GM21737 (cell line): ENCODE data around the gene IFIT1B.
A peak's percentile ranks its signal among the peaks of the same experiment; 100 is the strongest.
"Not testable (repeated sequence)": the region's sequence is repeated elsewhere in the genome, so short reads cannot be mapped to it uniquely, and the experiment has no call there.

Experiments
- ATAC-seq: cut with Tn5 transposase; IDR thresholded peaks from one replicate; pipeline ENCODE4 v1.9.1; 2021; ENCODE audit warnings: mild to moderate bottlenecking, moderate library complexity; ENCODE audit not compliant: unreplicated experiment

Gene IFIT1B

GRCh38 chr10:89377705-89378637, at the start of gene IFIT1B:
IFIT1B (plus strand) TSS chr10:89378056; CDS start chr10:89378136, 80 bp downstream.
- ATAC-seq = no peak

GRCh38 chr10:89329151-89329550, 48.7 kb upstream of the IFIT1B start:
- no peak for ATAC-seq

- ATAC-seq = not testable (repeated sequence)
Measured at GRCh38 chr10:89330014-89330413, 47.8 kb upstream of the IFIT1B start.

- no peak for ATAC-seq
Measured at GRCh38 chr10:89330537-89331212, 47.2 kb upstream of the IFIT1B start.

DNA sequence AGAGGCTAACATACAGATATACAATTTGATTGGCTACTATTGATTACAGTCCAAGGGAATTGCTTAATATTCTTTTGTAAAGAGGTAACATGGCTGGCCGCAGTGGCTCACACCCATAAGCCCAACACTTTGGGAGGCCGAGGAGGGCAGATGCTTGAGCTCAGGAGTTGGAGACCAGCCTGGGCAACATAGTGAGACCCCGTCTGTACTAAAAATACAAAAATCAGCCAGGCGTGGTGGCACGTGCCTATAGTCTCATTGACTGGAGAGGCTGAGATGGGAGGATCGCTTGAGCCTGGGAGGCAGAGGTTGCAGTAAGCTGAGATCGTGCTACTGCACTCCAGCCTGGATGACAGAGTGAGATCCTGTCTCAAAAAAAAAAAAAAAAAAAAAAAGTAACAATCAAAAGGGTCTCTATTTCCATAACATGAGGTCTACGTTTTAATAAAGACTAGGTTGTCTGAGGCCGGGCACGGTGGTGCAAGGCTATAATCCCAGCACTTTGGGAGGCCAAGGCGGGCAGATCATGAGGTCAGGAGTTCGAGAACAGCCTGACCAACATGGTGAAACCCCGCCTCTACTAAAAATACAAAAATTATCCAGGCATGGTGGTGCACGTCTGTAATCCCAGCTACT, 46.3 kb upstream of the IFIT1B start:
- not testable (repeated sequence) for ATAC-seq

DNA sequence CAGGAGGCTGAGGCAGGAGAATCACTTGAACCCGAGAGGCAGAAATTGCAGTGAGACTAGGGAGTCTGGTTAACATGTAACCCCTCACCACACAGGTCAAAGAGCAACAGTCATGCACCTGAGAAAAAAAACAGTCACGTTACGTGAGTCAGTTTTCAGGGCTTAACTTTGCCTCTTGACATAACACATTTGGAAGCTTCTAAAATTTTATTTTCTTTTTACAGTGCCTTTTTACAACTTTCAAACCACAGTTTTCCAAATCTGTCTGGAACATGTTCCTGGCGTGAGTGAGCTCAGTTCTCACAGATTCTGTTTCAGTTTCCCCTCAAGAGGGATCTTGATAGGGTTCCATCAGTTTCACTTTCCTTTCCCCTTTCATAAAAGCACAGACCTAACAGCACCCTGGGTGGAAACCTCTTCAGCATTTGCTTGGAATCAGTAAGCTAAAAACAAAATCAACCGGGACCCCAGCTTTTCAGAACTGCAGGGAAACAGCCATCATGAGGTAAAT, 45.7 kb upstream of the IFIT1B start:
- peak; percentile 45 for ATAC-seq

DNA sequence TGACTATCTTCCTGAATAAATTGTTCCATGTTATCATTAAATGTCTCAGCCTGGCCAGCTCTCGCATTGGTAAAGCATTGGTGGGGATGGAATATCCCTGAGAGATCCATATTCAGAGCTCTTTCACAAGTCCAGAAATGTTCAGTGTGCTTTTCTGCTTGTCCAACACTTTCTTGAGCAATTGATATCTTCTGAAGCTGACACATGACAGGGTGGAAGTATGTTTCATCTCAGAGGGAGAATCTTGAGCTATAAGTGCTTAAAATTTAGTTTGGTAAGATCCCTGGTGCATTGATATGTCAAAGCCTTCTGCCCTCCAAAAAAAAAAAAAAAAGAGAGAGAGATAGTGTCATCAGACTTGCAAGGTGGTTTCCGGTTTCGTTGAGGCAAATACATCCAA, 42.6 kb upstream of the IFIT1B start:
- no peak for ATAC-seq

GRCh38 chr10:89336241-89336640, 41.6 kb upstream of the IFIT1B start:
- no peak for ATAC-seq

- no peak for ATAC-seq
Measured at GRCh38 chr10:89337484-89337883, 40.4 kb upstream of the IFIT1B start.

GRCh38 chr10:89338713-89339112, 39.1 kb upstream of the IFIT1B start:
- ATAC-seq = no peak

GRCh38 chr10:89339875-89340274, 38.0 kb upstream of the IFIT1B start:
- ATAC-seq = no peak

DNA sequence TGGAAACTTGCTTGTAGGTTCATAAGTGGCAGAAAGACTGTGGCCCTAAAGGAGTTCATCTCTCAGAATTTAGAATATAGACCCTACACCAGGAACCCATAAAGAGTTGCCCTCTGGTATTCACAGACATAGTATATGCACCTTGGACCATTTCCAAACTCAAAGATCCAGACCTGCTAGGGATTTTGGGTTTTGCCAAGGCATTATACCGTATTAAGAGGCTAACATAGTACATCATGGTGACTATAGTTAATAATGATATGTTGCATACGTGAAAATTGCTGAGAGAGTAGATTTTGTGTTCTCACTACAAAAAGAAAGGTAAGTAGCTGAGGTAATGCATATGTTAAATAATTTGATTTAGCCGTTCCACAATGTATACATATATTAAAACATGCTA, 36.2 kb upstream of the IFIT1B start:
- ATAC-seq = no peak

DNA sequence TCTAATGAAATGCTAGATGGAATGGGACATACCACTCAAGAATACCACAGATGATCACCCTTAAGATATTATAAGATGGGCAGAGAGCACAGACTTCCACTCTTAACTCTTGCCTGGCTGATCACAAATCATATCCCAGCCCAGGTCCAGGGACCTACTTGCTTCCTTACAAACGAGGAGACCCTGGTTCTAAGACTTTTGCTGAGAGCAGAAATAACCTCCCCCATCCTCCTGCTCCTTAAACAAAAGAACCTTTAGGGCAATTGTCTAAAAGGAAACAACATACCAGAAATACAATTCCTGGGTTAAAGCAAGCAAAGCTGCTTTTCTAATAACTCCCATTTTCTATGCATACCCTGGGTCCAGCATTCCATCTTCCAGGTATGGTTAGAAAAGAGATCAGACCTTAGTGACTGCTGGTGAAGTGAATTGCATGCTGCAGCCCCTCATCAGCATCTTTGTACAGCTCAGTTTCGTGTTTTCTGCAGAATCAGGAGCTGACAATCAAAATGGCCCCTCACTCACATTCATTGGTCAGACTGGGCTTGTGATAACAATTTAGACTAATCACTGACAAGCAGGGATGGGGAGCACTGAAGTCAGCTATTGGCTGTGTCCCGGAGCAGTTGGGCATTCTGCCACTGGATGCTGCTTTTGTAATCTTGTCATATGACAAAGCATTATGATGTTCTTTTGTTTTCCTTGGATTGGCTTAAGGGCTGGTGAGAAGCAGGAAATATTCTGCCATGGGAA, 35.5 kb upstream of the IFIT1B start:
- ATAC-seq = no peak

GRCh38 chr10:89343089-89343767, 34.6 kb upstream of the IFIT1B start:
- ATAC-seq = no peak

DNA sequence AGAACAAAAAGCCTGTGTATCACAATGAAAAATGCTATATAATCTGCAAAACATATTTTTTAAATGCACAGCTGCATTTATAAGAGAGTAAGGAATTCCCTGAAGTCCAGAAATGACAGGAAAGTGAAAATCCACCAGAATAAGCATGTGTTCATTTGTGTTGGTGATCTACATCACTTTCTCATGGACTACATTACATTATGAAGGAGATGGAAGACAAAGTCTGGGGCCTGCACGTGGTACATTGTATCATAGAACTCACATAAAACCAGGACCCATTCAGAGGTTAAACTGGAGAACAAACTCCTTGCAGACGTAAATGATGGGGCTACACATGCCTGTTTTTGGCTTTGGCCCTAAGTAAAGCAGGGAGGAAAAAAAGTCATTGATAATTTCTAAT, 33.7 kb upstream of the IFIT1B start:
- ATAC-seq = no peak

DNA sequence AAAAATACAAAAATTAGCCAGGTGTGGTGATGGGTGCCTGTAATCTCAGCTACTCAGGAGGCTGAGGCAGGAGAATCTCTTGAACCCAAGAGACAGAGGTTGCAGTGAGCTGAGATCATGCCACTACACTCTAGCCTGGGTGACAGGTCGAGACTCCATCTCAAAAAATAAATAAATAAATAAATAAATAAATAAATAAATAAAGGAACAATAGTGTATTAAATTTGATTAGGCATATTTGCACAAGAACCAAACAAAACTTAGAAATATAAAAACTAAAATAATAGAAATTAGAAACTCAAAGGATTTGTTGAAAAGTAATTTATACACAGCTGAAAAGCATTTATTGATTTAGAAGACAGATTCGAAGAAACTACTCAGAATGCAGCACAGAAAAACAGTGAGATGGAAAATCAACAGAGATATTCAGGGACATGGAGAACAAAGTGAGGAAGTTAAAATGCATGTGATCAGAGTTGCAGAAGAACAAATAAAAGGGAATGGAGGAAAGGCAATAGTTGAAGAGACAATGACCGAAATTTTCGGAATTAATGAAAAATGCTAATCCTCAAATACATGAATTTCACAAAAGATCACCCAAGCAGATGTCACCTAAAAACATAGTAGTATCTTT, 32.4 kb upstream of the IFIT1B start:
- no peak for ATAC-seq

DNA sequence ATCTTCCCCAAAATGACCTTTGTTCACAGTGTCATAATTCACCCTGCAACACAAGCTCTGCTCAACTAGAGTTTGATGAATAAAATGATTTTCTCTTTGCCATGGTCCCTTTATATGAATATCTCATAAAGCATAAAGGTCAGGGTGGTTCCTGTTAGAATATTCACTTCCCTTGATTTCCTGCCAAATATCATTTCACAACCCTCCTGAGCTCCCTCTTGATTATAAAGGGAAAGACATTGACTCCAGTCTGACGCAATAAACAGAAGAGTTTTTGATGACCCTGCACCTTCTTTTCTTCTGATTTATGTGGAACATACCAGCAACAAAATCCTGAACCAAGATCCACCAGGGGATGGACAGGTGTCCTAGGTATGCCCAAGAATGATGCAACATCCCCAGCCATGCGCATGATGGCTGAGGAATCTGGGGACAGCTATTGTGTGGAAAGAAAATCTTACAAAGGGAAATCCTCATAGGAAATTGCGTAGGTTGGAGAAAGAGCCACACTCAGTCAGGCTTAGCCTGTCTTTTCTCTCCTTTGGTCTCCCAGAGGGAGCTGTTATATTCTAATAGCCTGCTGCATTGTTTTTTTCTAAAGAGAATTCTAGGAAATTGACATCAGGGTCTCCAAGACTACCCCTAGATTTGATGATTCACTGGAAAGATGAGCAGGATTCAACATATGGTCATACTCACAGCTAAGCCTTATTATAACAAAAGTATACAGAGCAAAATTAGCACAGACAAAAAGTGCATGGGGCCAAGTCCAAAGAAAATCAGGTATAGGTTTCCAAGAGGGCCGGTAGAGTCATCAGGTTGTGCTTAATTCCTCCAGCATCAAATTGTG, 31.2 kb upstream of the IFIT1B start:
- ATAC-seq = no peak

GRCh38 chr10:89347701-89348457, 30.0 kb upstream of the IFIT1B start:
- ATAC-seq = no peak
